ENCODE measurements around the gene SLC24A4.

Gene SLC24A4

DNA sequence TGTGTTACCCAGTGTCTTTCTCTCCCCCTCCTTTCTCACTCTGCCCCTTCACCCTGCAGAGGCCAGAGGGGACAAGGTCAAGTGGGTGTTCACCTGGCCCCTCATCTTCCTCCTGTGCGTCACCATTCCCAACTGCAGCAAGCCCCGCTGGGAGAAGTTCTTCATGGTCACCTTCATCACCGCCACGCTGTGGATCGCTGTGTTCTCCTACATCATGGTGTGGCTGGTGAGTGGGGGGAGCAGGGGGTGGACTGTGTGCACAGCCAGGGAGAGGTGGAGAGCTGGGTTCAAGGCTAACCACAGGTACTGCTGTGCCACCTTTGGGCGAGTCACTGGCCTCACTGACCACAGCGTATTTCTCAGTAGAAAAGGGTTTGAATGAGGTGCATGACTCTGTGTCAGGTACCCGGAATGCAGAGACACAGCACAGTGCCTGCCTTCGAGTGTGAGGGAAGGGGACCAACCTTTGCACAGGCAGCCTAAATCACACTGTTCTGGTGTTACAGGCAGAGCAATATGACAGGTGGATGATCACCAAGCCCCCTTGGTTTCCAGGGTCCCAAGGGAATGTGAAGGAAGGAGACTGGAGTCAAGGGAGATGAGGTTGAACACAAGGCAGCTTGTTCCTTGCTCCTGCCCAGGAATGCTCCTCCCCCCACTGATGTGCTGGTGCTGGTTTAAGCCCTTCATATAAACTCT, 159.8 kb downstream of the SLC24A4 start:
- no peak for DNase-seq

DNA sequence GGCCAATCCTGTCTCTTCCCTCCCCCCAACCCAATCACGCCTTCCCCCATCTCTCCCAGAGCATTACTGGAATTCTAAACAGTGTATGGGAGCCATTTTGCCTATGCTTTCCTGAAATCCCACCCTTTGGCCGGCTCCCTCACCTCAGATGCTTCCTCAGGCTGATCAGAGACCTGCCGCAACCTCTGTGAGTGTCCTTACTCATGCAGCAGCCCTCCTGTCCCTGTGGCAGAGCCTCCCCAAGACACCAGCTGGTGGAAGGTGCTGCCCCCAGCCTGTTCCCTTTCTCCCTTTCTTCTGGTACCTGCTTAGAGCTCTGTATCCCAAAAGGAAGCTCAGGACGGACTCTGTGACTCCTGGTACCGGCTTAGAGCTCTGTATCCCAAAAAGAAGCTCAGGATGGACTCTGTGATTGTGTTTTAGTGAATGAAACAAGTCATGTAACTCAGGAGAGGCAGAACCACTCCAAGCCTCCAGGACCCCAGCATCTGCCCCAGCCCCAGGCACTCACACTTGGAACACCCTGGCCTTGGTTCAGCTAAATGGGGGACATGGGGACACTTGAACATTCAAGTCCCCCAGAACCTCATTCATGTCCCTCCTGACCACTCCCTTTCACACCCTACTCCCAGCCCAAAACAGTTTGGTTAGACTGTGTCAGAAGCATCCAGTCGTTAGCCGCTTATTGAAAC, 161.3 kb downstream of the SLC24A4 start:
- DNase-seq: no peak

DNA sequence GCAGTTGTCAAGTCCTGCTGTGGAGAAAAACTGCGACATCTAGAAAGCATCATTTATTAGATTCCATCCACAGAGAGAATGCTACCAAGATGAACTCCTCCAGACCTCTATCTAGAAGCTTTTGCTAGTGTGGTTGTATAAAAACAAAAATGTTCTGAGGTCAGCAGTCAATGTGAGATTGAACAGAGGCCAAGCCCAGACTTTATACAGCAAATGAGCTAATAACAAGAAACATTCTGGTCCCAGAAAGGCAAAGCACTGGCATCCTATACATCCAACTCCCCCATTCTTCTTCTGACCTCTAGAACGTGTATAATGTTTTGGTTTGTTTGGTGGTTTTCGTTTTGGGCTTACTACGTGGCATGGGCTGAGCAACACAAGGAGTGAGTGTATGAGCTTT, 163.9 kb downstream of the SLC24A4 start:
- DNase-seq: no peak

DNA sequence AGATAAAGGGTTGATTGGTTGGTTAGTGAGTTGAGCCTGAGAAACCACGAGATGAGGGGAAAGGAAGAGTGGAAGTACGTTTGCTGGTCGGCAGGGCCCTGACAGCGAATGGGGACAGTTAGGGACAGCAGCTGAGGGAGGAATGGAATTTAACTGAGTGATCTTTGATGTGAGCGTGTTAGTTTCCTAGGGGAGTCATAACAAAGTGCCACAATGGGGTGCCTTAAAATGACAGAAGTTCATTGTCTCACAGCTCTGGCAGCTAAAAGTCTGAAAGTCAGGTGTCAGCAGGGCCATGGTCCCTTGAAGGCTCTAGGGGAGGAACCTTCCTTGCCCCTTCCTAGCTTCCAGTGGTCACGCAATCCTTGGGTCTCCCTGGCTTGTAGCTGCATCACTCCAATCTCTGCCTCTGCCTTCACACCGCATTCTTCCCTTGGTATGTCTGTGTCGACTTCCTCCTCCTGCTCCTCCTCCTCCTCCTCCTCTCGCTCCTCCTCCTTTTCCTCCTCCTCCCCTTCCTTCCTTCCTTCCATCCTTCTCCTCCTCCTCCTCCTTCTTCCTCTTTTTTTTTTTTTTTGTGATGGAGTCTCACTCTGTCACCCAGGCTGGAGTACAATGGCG, 164.7 kb downstream of the SLC24A4 start:
- no peak for DNase-seq

DNA sequence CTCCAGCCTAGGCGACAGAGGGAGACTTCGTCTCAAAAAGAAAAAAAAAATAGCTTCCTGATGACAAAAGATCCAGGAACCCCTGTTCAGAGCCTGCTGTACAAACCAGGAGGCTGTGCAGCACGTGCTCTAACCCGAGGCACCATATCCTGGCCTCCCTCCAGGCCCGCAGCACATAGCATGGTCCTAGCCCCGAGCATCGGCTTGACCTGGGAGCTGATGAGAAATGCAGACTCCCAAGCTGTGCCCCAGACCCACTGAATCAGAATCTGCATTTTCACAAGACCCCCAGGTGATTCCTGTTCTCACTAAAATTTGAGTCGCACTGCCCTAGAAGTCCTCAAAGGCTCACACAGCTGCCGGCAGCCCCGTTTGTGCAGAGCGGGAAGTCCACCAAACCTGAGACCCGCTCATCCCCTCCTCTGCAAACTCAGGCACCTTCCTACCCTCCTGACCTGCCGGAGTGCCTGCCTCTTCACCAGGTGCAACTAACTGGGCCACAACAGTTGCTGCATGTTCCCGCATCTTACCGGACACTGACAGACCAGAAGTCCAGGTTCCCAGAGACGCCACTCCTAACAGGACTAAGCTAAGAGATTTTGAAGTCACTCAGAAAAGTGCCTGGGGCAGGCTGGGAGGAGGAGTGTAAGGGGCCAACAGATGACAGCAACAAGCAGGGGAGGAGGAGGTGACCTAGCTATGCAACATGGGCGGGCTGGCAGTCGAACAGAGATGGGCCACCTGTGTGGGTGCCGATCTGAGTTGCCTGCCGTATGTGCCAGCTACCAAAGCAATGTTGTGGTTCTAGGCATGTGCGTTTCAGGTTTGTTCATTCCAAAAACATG, 166.7 kb downstream of the SLC24A4 start:
- no peak for DNase-seq

DNA sequence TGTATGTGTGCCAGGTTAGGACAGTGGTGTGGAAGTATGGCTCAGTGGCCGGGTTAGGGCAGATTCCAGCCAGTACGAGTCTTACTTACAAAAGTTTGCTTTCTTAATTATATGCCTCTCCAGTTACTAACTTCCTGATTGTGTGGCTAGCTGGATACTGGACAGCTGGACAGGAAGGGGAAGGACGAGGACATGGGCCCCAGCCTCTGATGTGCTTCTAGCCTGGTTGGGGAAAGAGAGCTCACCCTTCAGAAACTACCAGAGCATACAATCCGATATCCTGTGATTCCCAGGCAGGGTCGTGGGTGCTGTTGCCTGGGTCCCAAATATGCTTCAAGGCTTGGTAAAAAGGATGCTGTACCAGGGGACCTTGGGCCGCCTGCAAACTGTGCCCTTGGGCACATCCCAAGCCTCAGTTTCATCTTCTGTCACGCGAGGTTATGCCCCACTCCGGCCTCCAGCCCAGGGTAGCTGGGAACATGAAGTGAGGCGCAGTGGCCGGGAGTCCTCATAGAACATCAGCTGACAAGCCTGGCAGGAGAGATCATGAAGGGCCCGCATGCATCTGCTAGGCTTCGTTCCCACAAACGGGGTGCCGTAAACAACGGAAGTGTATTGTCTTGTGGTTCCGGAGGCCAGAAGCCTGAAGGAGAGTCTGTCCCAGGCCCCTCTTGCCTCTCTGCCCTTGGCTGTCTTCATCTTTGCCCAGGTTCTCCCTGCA, 167.4 kb downstream of the SLC24A4 start:
- DNase-seq: no peak

DNA sequence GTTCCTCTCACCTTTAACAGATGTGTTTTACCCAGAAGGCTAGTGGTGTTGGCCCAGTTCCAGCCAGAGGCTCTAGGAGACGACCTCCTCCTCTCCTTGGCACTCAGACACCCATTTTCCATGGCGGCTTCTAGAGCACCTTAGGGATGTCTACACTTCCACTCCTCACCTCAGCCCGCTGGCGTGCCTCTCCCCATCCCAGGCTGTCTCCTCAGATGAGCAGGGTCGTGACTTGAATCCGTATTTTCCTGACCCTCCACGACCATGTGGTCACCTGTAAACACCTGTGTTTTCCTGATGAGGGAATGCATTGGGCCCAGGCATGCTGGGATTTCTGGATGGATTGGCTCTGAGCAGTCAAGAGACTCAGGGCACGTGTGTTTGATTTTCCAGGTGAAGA, 168.8 kb downstream of the SLC24A4 start:
- no peak for DNase-seq

DNA sequence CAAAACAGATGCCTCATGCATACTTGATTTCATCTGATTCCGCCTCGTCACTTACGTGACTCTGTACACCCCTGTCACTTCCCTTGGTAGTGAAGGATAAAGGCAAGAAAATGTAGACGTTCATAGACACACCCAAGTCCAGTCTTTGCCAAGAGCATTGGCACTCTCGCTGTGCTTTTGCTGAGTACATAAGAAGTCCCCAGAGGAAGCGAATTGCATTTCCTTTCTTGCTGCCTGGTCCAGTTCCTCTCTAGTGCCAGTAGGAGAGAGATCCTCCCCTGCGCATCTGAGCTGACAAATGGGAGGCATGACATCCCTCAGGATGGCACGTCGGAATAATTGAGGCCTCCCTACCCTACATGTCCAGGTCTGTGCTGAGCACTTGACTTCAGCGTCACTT, 169.3 kb downstream of the SLC24A4 start:
- no peak for DNase-seq

DNA sequence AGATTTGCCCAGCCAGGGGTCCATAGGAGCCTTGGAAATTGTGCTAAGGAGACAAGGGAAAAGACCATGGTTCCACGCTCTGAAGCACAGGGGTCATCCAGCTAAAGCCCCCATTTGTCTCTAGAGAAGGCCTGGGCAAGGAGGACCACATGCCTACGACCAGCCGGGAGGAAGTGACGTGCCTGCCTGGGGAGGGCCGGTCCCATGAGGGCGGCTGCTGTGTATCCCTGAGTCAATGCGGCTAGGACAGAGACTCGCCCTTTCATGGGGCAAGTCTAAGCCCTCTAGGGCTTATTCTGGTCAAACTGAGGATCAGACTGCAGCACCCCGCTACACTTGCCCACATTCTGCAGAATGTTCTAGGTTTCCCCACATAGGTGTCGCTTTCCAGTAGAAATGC, 170.1 kb downstream of the SLC24A4 start:
- DNase-seq: no peak

DNA sequence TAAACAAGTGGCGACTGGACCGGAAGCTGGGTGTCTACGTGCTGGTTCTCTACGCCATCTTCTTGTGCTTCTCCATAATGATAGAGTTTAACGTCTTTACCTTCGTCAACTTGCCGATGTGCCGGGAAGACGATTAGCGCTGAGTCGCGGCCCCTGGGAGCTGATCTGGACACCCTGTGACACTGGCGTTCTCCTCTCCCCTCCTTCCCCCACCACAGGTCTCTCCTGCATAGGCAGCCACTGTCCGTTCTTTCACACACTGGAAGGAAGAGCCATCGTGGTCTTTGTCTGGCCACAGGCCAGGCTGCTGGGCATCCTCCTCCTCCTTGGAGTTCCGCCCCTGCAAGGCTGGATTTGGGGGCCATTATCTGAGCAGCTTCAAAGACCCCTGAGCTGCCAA, 170.5 kb downstream of the SLC24A4 start:
- no peak for DNase-seq

DNA sequence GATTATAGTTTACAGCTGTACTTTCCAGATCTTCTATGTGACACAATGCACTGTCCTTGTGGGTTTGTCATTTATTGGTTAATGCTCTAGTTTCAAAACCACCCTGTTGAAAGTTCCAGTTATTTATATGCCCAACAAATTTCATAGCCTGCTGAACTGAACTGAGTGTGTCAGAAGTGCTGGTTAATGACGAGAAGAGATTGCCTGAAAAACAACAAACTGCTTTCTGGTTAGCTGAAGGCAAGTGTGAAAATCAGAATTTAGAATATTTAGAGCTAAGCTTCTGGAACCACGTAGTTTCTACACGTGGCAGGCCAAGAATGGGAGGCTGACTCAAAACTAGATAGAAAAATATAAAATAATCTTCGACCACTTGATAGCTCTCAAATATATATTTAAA, 171.5 kb downstream of the SLC24A4 start:
- no peak for DNase-seq

DNA sequence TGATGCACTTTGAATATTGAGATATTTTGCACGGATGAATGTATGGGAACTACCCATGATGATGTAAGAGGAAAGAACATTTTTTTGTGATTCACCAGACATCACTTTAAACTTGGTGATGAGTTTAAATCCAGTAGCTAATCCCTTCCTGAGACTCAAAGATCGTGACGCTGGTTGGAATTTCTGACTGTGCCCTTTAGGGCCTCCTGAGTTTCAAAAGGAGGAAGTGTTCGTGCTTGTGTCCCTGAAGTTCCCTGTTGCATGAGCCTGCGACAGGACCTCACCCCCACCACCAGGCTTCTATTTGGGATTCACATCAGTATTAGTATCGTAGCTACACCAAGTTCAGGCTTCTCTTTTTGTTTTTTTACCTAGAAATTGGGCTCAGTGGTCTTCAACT, 172.1 kb downstream of the SLC24A4 start:
- DNase-seq: no peak

DNA sequence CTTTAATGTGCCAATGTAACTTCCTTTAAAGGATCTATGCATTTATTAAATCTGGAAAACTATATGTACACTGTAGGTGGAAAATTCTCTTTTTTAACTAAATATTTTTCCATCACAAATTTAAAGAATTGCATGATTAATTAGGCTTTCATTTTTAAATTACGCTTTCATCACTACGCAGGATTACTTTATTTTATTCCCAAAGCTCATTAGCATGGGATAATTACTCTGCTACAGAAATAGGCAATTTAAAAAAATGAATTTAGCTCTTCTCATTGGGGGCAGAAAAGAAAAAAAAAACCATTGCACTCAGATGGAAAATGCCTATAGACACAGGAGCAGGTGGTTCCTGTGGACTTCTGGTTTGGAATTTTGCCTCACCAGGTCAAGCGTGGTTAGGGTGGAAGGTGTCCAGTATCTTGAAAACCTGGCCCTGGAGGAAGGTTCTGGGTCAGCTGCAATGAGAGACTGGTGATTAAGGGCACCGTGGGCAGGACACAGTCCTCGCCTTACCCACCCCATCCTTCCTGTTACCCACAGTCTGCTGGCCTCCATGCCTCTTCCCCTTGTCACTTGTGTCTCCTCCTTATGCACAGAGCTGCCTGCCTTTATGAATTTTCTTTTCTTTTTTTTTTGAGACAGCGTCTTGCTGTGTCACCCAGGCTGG, 173.4 kb downstream of the SLC24A4 start:
- no peak for DNase-seq

DNA sequence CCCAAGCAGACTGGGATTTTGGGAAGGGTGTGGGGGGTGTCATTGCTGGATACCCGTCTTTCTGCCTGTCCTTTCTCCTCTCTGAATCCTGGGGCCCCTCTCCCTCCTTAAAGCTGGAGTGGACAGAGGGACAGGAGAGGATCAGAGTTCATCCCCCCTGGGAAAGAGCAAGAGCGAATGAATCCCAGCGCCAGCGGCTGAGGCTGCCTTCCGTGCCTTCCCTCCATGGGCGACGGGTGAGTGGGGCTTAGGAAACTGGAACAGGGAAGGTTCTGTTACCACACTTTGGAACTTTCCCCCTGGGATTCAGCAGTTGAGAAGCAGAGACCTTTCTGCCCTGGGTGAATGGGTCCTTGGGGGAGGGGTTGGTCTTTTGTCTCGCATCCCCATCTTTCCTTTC, 174.4 kb downstream of the SLC24A4 start:
- DNase-seq: no peak

DNA sequence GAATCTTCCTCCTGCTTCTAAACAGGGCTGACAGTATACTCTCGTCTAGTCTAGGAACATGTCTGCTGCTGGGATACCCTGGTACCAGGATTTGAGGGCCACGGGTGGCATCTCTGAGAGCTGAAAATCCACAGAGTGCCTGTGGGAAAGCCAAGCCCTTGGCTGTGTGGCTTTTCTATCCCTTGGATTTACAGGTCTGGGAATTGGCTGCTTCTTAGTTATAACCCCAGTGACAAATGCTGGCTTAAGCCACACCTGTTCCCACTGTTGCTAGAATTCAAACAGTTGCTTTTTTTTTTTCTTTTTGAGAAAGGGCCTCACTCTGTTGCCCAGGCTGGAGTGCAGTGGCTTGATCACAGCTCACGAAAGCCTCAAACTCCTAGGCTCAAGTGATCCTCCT, 176.3 kb downstream of the SLC24A4 start:
- no peak for DNase-seq

DNA sequence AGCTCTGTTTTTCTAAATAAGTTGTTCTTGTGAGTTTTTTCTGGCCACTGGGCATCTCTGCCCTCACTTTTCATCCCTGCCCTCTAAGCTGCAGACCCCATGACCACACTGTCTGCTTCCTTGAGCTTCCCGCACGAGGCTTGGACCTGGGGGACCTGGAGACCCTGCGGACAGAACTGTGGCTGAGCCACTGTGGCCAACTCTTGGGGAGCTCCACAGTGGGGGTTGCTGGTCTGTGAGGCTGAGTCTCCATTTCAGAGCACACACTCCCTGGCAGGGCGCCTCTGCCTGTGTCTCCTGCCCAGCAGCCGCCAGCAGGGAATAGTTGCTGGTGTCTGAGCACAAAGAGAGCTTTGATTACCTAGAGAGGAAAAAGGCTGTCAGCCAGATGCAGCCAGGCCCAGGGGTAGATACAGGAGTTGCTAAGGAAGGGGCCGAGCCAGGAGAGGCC, 177.6 kb downstream of the SLC24A4 start:
- no peak for DNase-seq

DNA sequence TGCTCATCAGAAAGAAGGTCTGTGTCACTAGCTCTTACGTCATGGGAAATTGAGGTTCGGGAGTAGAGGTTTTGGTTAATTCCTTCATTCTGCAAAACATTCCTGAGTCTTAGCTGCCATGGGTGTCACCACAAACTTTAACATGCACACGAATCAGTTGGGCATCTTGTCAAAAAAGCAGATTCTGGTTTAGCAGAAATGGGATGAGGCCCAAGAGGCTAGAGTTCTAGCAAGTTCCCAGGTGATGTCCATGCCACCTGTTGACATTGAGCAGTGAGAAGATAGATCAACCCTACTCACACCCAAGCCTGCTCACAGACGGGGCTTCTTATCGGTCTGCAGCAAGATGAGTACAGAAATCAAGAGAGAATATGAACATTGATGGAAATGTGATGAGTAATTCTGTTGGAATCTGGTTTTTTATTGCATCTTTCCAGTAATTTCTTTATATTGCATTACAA, 179.0 kb downstream of the SLC24A4 start:
- no peak for DNase-seq

DNA sequence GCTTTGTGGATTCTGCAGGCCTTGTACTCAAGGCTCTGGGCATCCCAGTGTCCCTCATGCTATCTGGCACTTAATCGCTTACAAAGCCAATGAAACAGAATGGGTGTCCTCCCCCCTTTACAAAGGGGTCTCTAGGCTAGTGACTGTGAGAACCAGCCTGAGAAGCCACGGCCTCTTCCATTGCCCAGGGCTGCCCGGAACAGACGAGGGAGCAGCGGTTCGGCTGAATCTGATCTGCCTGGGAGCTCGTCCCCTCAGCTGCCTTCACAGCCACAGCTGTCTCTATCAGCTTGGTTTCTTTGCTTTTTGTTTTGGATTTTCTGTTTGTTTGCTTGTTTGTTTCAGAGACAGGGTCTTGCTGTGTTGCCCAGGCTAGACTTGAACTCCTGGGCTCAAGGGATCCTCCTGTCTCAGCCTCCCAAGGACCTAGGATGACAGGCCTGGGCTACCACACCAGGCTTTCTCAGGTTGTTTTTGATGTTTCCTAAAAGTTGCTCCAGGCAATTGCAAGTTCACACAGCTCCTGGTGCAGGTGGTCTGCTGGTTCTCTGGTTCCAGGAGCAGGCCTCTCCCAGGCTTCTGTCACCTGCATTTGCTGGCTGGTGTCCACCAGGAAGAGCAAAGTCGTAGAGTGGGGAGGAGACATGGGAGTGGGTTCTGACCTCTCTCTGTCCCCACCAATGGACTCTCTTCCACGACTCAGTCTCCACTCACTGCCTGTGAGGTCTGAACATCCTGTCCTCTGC, 179.7 kb downstream of the SLC24A4 start:
- DNase-seq: no peak

DNA sequence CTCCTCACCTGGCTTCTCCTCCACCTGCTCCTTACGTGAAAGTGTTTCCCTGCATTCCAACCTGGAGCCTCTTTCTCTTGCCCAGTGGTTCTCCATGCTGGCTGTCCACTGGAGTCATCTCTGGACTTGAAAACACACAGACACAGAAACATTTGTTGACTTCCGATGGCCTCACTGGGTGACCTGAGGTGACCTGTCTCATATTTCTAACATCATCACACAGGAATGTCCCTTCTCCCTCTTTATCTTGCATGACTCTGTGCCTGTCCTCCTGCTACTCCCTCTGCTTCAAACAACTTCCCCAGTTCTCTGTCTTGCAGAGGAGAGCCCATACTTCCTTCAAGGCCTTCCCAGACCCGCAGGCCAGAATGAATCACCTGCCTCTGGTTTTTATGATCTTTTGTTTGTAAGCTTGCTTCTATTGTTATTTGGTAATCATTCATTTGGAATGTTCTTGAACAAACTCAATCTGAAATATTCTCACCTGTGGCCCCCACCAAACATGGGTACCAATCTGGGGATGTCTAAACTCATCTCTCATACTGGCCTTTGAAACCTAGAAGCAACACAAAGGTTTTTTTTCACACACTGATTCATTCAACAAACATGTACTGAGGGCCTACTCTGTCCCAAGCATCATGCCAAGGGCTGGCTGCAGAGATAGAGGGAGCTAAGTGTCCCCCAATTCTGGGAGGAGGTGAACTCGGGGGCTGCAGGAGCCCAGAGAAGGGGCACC, 181.0 kb downstream of the SLC24A4 start:
- DNase-seq: no peak

DNA sequence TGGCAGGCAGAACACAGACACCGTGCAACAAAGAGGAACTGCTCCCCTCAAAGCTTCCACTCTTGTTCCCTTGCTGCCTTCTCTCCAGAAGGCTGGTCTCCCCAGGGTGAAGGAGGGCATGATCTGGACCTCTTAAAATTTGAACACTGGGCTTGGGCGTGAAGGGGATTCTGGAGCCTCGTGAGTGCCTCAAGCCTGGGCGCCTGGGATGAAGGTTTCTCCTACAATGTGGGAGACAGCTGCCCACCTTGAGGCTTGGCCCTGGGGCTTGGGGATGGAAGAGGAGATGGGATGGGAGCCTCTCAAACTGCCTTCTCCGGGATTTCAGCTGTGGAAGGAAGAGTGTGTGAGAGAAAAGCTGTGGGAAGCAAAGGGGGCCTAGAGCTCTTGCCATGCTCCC, 182.9 kb downstream of the SLC24A4 start:
- DNase-seq: no peak

All from effector CD8-positive, alpha-beta T cell (primary cell).